ENCODE results near the gene DIRAS3.

- no peak for TF ChIP-seq CTCF (IDR thresholded peaks at IDR 0.05; ENCODE audit: poor library complexity, severe bottlenecking)
- TF ChIP-seq POLR2AphosphoS5 (IDR thresholded peaks at IDR 0.05): no peak
- TF ChIP-seq EZH2 (IDR thresholded peaks at IDR 0.05; ENCODE audit: borderline replicate concordance, insufficient read depth, low read length, poor library complexity, severe bottlenecking): no peak
- no peak for TF ChIP-seq EP300 (conservative IDR thresholded peaks at IDR 0.05; ENCODE audit: poor library complexity, severe bottlenecking)
- no peak for TF ChIP-seq TAF1 (IDR thresholded peaks at IDR 0.05; ENCODE audit: low read depth)
Measured at GRCh38 chr1:68016381-68016780, 34.0 kb downstream of the DIRAS3 start.
